ENCODE results near the gene GNAQ.

GNAQ gene

DNA sequence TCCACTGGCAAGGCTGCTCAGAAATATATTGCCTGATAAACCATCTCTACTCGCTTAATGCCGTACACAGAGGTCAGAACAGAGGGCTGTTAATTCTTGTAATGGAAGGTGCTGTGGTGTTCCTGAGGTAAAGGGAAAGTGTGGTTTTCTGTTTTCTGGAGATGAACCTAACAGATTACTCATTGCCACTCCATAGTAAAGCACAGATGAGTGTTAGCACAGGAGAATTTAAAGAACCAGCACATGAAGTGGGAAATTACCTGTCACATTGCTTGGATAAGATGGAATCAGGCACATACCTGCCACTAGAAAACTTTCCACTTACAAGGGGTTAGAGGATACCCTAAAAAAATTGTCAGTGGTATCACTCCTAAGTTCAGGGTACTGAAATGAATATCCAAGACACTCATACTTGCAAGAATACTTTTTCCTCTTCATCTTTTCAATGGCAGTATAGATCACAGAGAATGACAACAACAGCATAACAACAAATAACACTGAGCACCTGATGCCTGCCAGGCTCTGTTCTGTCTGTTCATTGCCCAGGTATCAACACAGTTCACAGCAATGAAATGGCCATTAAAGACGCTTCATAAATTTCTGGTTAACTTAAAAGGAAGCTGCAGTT is 230.6 kb downstream of the GNAQ start:
- Histone ChIP-seq H2BK12ac (ENCODE audit: low read length) (no peak overlapping the region), H3K14ac (ENCODE audit: low read length) (no peak overlapping the region), H3K23ac (ENCODE audit: low read length) (no peak overlapping the region), H3K79me2 (ENCODE audit: control insufficient read depth, insufficient read depth, low read length, poor library complexity) (no peaks in the 10 kb centered on the region), H3K36me3 (ENCODE audit: control insufficient read depth in 1 of 2, insufficient read depth in 2 of 2, low read length in 2 of 2) (no peaks in the 10 kb centered on the region), H4K91ac (ENCODE audit: low read depth, low read length) (no peak overlapping the region), H3K4me2 (ENCODE audit: low read length) (no peak overlapping the region), H2AFZ (ENCODE audit: insufficient read depth, low read length, poor library complexity) (no peak overlapping the region), H3K27me3 (ENCODE audit: insufficient read depth, low read length) (no peaks in the 10 kb centered on the region), H3K9me3 (ENCODE audit: insufficient read depth, low read depth, low read length) (no peaks in the 10 kb centered on the region), H3K4me1 (ENCODE audit: control insufficient read depth in 1 of 2, insufficient read depth in 2 of 2, low read length in 2 of 2) (no peaks in the 10 kb centered on the region), H3K27ac (ENCODE audit: low read depth, low read length) (no peak overlapping the region), H2BK5ac (ENCODE audit: low read depth, low read length, poor library complexity) (no peak overlapping the region), H3K79me1 (ENCODE audit: low read length) (peaks cover 2% of the 10 kb centered on the region), H2BK120ac (ENCODE audit: insufficient read depth, low read length, poor library complexity) (no peak overlapping the region), H3K4me3 (ENCODE audit: low read depth, low read length) (no peak overlapping the region), H4K8ac (ENCODE audit: low read depth, low read length) (no peak overlapping the region), H4K12ac (ENCODE audit: low read depth, low read length) (no peak overlapping the region), H3K9ac (ENCODE audit: low read length) (no peak overlapping the region), H3K18ac (ENCODE audit: low read length) (no peak overlapping the region), H3K4ac (ENCODE audit: low read depth, low read length) (no peak overlapping the region), H2AK5ac (ENCODE audit: low read length) (no peak overlapping the region)
- DNase-seq = no peak
- no CpG with 5 or more reads among the region's 3 CpGs for WGBS (ENCODE audit: extremely low coverage, insufficient coverage, insufficient read length)

DNA sequence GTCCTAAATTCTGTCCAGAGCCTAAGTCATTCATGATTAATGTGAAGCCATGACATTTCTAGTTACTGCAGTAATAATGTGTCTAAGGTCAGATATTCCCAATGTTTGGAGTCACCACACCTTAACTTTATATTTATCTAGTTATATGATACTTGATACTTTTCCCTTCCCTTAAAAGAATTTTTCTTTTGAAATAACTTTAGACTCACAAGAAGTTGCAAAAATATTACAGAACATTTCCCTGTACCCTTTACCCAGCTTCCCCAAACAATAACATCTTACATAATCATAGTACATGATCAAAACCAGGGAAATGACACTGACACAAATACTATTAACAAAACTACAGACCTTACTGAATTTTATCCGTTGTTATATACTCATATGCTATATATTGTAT is 233.5 kb downstream of the GNAQ start:
- H3K79me1 ChIP-seq (ENCODE audit: low read length) = peaks cover 2% of the 10 kb centered on the region
- H2AFZ ChIP-seq (ENCODE audit: insufficient read depth, low read length, poor library complexity) = no peak overlapping the region
- H4K91ac ChIP-seq (ENCODE audit: low read depth, low read length) = no peak overlapping the region
- no peak overlapping the region for H3K9ac ChIP-seq (ENCODE audit: low read length)
- no peak overlapping the region for H3K23ac ChIP-seq (ENCODE audit: low read length)
- H3K9me3 ChIP-seq (ENCODE audit: insufficient read depth, low read depth, low read length) = no peaks in the 10 kb centered on the region
- H3K36me3 ChIP-seq (ENCODE audit: control insufficient read depth in 1 of 2, insufficient read depth in 2 of 2, low read length in 2 of 2) = no peaks in the 10 kb centered on the region
- no peak overlapping the region for H3K4ac ChIP-seq (ENCODE audit: low read depth, low read length)
- no peaks in the 10 kb centered on the region for H3K4me1 ChIP-seq (ENCODE audit: control insufficient read depth in 1 of 2, insufficient read depth in 2 of 2, low read length in 2 of 2)
- no peak overlapping the region for H2BK120ac ChIP-seq (ENCODE audit: insufficient read depth, low read length, poor library complexity)
- H2BK5ac ChIP-seq (ENCODE audit: low read depth, low read length, poor library complexity) = no peak overlapping the region
- H3K79me2 ChIP-seq (ENCODE audit: control insufficient read depth, insufficient read depth, low read length, poor library complexity) = no peaks in the 10 kb centered on the region
- H3K27ac ChIP-seq (ENCODE audit: low read depth, low read length) = no peak overlapping the region
- H3K27me3 ChIP-seq (ENCODE audit: insufficient read depth, low read length) = no peaks in the 10 kb centered on the region
- WGBS (ENCODE audit: extremely low coverage, insufficient coverage, insufficient read length) = no CpG with 5 or more reads among the region's 1 CpG
- no peak overlapping the region for H3K4me2 ChIP-seq (ENCODE audit: low read length)
- no peak overlapping the region for H3K4me3 ChIP-seq (ENCODE audit: low read depth, low read length)
- H3K14ac ChIP-seq (ENCODE audit: low read length) = no peak overlapping the region
- no peak overlapping the region for H2AK5ac ChIP-seq (ENCODE audit: low read length)
- no peak overlapping the region for H4K12ac ChIP-seq (ENCODE audit: low read depth, low read length)
- DNase-seq = no peak
- no peak overlapping the region for H3K18ac ChIP-seq (ENCODE audit: low read length)
- no peak overlapping the region for H4K8ac ChIP-seq (ENCODE audit: low read depth, low read length)
- no peak overlapping the region for H2BK12ac ChIP-seq (ENCODE audit: low read length)

GRCh38 chr9:77794985-77795384 is 236.6 kb downstream of the GNAQ start:
- H3K79me1 ChIP-seq (ENCODE audit: low read length) = no peaks in the 10 kb centered on the region

DNA sequence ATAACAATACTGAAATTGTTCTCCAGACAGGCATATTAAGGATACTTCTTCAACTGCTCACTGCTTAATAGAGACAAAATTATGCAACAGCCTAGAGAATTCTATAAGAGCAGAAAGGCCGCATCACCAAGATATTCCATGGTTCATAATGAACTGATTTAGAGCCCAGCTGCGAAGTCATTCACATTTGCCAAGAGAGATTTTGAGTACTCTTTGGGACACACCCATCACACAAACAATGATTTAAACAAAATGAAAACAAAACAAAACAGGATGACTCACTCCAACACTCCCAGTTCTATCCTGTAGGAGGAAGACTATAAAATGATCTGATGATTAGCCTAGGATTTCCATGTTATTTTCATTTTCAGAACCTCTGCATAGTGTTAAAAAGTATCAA is 237.8 kb downstream of the GNAQ start:
- H2BK5ac ChIP-seq (ENCODE audit: low read depth, low read length, poor library complexity) = no peak overlapping the region
- no peaks in the 10 kb centered on the region for H3K79me1 ChIP-seq (ENCODE audit: low read length)
- no peak overlapping the region for H3K14ac ChIP-seq (ENCODE audit: low read length)
- H3K79me2 ChIP-seq (ENCODE audit: control insufficient read depth, insufficient read depth, low read length, poor library complexity) = no peaks in the 10 kb centered on the region
- H3K4me1 ChIP-seq (ENCODE audit: control insufficient read depth in 1 of 2, insufficient read depth in 2 of 2, low read length in 2 of 2) = peaks cover 0 to 2% of the 10 kb centered on the region in 2 experiments
- no CpG with 5 or more reads among the region's 2 CpGs for WGBS (ENCODE audit: extremely low coverage, insufficient coverage, insufficient read length)
- no peak overlapping the region for H3K4me3 ChIP-seq (ENCODE audit: low read depth, low read length)
- no peak overlapping the region for H2AK5ac ChIP-seq (ENCODE audit: low read length)
- H4K12ac ChIP-seq (ENCODE audit: low read depth, low read length) = no peak overlapping the region
- no peak overlapping the region for H4K8ac ChIP-seq (ENCODE audit: low read depth, low read length)
- no peak overlapping the region for H3K4ac ChIP-seq (ENCODE audit: low read depth, low read length)
- H3K4me2 ChIP-seq (ENCODE audit: low read length) = no peak overlapping the region
- H4K91ac ChIP-seq (ENCODE audit: low read depth, low read length) = no peak overlapping the region
- no peak overlapping the region for H3K27ac ChIP-seq (ENCODE audit: low read depth, low read length)
- H2BK120ac ChIP-seq (ENCODE audit: insufficient read depth, low read length, poor library complexity) = no peak overlapping the region
- H3K9me3 ChIP-seq (ENCODE audit: insufficient read depth, low read depth, low read length) = no peaks in the 10 kb centered on the region
- H2AFZ ChIP-seq (ENCODE audit: insufficient read depth, low read length, poor library complexity) = no peak overlapping the region
- H3K9ac ChIP-seq (ENCODE audit: low read length) = no peak overlapping the region
- no peak overlapping the region for H3K23ac ChIP-seq (ENCODE audit: low read length)
- DNase-seq = peak in 1 of 2 donors; percentile 80
- H3K36me3 ChIP-seq (ENCODE audit: control insufficient read depth in 1 of 2, insufficient read depth in 2 of 2, low read length in 2 of 2) = no peaks in the 10 kb centered on the region
- no peak overlapping the region for H3K18ac ChIP-seq (ENCODE audit: low read length)
- no peak overlapping the region for H2BK12ac ChIP-seq (ENCODE audit: low read length)
- no peaks in the 10 kb centered on the region for H3K27me3 ChIP-seq (ENCODE audit: insufficient read depth, low read length)

More at GRCh38 chr9:77794985-77795384, 236.6 kb downstream of the GNAQ start:
- Histone ChIP-seq H4K91ac (ENCODE audit: low read depth, low read length) (no peak overlapping the region), H3K18ac (ENCODE audit: low read length) (no peak overlapping the region), H2AK5ac (ENCODE audit: low read length) (no peak overlapping the region), H2BK120ac (ENCODE audit: insufficient read depth, low read length, poor library complexity) (no peak overlapping the region), H3K9me3 (ENCODE audit: insufficient read depth, low read depth, low read length) (no peaks in the 10 kb centered on the region), H4K8ac (ENCODE audit: low read depth, low read length) (no peak overlapping the region), H3K23ac (ENCODE audit: low read length) (no peak overlapping the region), H2AFZ (ENCODE audit: insufficient read depth, low read length, poor library complexity) (no peak overlapping the region), H3K36me3 (ENCODE audit: control insufficient read depth in 1 of 2, insufficient read depth in 2 of 2, low read length in 2 of 2) (no peaks in the 10 kb centered on the region), H3K27me3 (ENCODE audit: insufficient read depth, low read length) (no peaks in the 10 kb centered on the region), H3K4me1 (ENCODE audit: control insufficient read depth in 1 of 2, insufficient read depth in 2 of 2, low read length in 2 of 2) (peaks cover 0 to 2% of the 10 kb centered on the region in 2 experiments), H3K4ac (ENCODE audit: low read depth, low read length) (no peak overlapping the region), H3K27ac (ENCODE audit: low read depth, low read length) (no peak overlapping the region), H2BK12ac (ENCODE audit: low read length) (no peak overlapping the region), H2BK5ac (ENCODE audit: low read depth, low read length, poor library complexity) (no peak overlapping the region), H3K79me2 (ENCODE audit: control insufficient read depth, insufficient read depth, low read length, poor library complexity) (no peaks in the 10 kb centered on the region), H3K4me2 (ENCODE audit: low read length) (no peak overlapping the region), H3K14ac (ENCODE audit: low read length) (no peak overlapping the region), H4K12ac (ENCODE audit: low read depth, low read length) (no peak overlapping the region), H3K9ac (ENCODE audit: low read length) (no peak overlapping the region), H3K4me3 (ENCODE audit: low read depth, low read length) (no peak overlapping the region)
- WGBS (ENCODE audit: extremely low coverage, insufficient coverage, insufficient read length) = no CpG with 5 or more reads among the region's 3 CpGs
- no peak for DNase-seq
